HEK293 (cell line): ENCODE data around the gene CEP350.

Source experiments
- CTCF ChIA-PET: fragments of 350-600 bp; formaldehyde crosslinking; extraction: SDS; loops from one replicate; lab custom pipeline; 2021; ENCODE audit warnings: antibody characterized with exemption; lab: Yijun Ruan, JAX
- POLR2A ChIA-PET: fragments of 300-600 bp; formaldehyde crosslinking; extraction: SDS; loops from one replicate; lab custom pipeline; 2020; ENCODE audit warnings: antibody characterized with exemption, inconsistent platforms; lab: Yijun Ruan, JAX
- H3K27ac ChIP-seq: fragments of 200-500 bp; sonication (Bioruptor generic); 2 replicates; pipeline ENCODE4 v1.5.1; 2014; ENCODE audit warnings: low read depth, low read length, control low read depth, inconsistent platforms; ENCODE audit errors: extremely low read depth
- H3K36me3 ChIP-seq, 2 experiments: fragments of 200-500 bp in 1 of 2; sonication (Bioruptor generic) in 1 of 2; 1 replicate in 1 of 2; 2 replicates in 1 of 2; pipeline ENCODE4 v1.5.1; 2014 to 2017; ENCODE audit warnings: inconsistent platforms in 2 of 2, low read length in 2 of 2; ENCODE audit not compliant: control insufficient read depth in 2 of 2, insufficient read depth in 1 of 2
- H3K4me1 ChIP-seq: fragments of 200-500 bp; sonication (Bioruptor generic); 2 replicates; pipeline ENCODE4 v1.5.1; 2014; ENCODE audit warnings: mild to moderate bottlenecking, low read length, inconsistent platforms; ENCODE audit not compliant: control insufficient read depth, insufficient read depth
- H3K4me3 ChIP-seq: 2 replicates; pipeline ENCODE4 v1.5.1; 2011; ENCODE audit warnings: low read depth, mild to moderate bottlenecking, control low read depth, low read length, moderate library complexity
- H3K9me3 ChIP-seq: fragments of 200-500 bp; sonication (Bioruptor generic); 2 replicates; pipeline ENCODE4 v1.5.1; 2014; ENCODE audit warnings: low read depth, low read length, inconsistent platforms; ENCODE audit not compliant: control insufficient read depth, insufficient read depth
- EGR2 ChIP-seq: fragments of 450-650 bp; formaldehyde crosslinking; IDR thresholded peaks from 2 replicates; pipeline ENCODE4 v1.5.1; 2016; ENCODE audit warnings: low read depth, missing biosample characterization, missing genetic modification characterization
- GLIS2 ChIP-seq: fragments of 450-650 bp; formaldehyde crosslinking; IDR thresholded peaks from 2 replicates; pipeline ENCODE4 v1.5.1; 2016; ENCODE audit warnings: missing biosample characterization, missing genetic modification characterization
- SP2 ChIP-seq: fragments of 450-650 bp; formaldehyde crosslinking; IDR thresholded peaks from 2 replicates; pipeline ENCODE4 v1.5.1; 2016; ENCODE audit warnings: missing biosample characterization, missing genetic modification characterization
- SP3 ChIP-seq: fragments of 450-650 bp; formaldehyde crosslinking; IDR thresholded peaks from 2 replicates; pipeline ENCODE4 v1.5.1; 2016; ENCODE audit warnings: missing biosample characterization, missing genetic modification characterization
- YY1 ChIP-seq: fragments of 450-650 bp; formaldehyde crosslinking; IDR thresholded peaks from 2 replicates; pipeline ENCODE4 v1.5.1; 2018; ENCODE audit warnings: missing biosample characterization, missing genetic modification characterization
- YY2 ChIP-seq: fragments of 450-650 bp; formaldehyde crosslinking; IDR thresholded peaks from 2 replicates; pipeline ENCODE4 v1.5.1; 2016; ENCODE audit warnings: missing biosample characterization, missing genetic modification characterization
- ZBTB17 ChIP-seq: fragments of 450-650 bp; formaldehyde crosslinking; IDR thresholded peaks from 2 replicates; pipeline ENCODE4 v1.5.1; 2016; ENCODE audit warnings: missing biosample characterization, missing genetic modification characterization
- ZBTB20 ChIP-seq: fragments of 450-650 bp; formaldehyde crosslinking; IDR thresholded peaks from 2 replicates; pipeline ENCODE4 v1.5.1; 2016; ENCODE audit warnings: missing biosample characterization, missing genetic modification characterization
- ZBTB21 ChIP-seq: fragments of 450-650 bp; formaldehyde crosslinking; IDR thresholded peaks from 2 replicates; pipeline ENCODE4 v1.5.1; 2017; ENCODE audit warnings: missing biosample characterization, missing genetic modification characterization
- ZBTB48 ChIP-seq: fragments of 450-650 bp; formaldehyde crosslinking; IDR thresholded peaks from 2 replicates; pipeline ENCODE4 v1.5.1; 2016; ENCODE audit warnings: missing biosample characterization, missing genetic modification characterization
- ZBTB8A ChIP-seq: fragments of 450-650 bp; formaldehyde crosslinking; IDR thresholded peaks from 2 replicates; pipeline ENCODE4 v1.5.1; 2016; ENCODE audit warnings: missing biosample characterization, missing genetic modification characterization
- ZEB2 ChIP-seq: fragments of 450-650 bp; formaldehyde crosslinking; IDR thresholded peaks from 2 replicates; pipeline ENCODE4 v1.5.1; 2016; ENCODE audit warnings: missing biosample characterization, missing genetic modification characterization
- ZFP3 ChIP-seq: fragments of 450-650 bp; formaldehyde crosslinking; IDR thresholded peaks from 2 replicates; pipeline ENCODE4 v1.5.1; 2016; ENCODE audit warnings: low read depth, missing biosample characterization, missing genetic modification characterization
- ZIC2 ChIP-seq: fragments of 450-650 bp; formaldehyde crosslinking; IDR thresholded peaks from 2 replicates; pipeline ENCODE4 v1.5.1; 2016; ENCODE audit warnings: missing biosample characterization, missing genetic modification characterization
- ZNF302 ChIP-seq: fragments of 450-650 bp; formaldehyde crosslinking; IDR thresholded peaks from 2 replicates; pipeline ENCODE4 v1.5.1; 2016; ENCODE audit warnings: missing biosample characterization, missing genetic modification characterization, low read depth
- ZNF335 ChIP-seq: fragments of 450-650 bp; formaldehyde crosslinking; conservative IDR thresholded peaks from 2 replicates; pipeline ENCODE4 v1.5.1; 2016; ENCODE audit warnings: missing biosample characterization, missing genetic modification characterization
- ZNF366 ChIP-seq: fragments of 450-650 bp; formaldehyde crosslinking; conservative IDR thresholded peaks from 2 replicates; pipeline ENCODE4 v1.5.1; 2016; ENCODE audit warnings: missing biosample characterization, missing genetic modification characterization
- ZNF37A ChIP-seq: fragments of 450-650 bp; IDR thresholded peaks from 2 replicates; pipeline ENCODE4 v1.5.1; 2018; ENCODE audit warnings: missing biosample characterization, missing genetic modification characterization
- ZNF558 ChIP-seq: fragments of 450-650 bp; formaldehyde crosslinking; IDR thresholded peaks from 2 replicates; pipeline ENCODE4 v1.5.1; 2016; ENCODE audit warnings: missing biosample characterization, missing genetic modification characterization
- ZNF585B ChIP-seq: fragments of 450-650 bp; formaldehyde crosslinking; IDR thresholded peaks from 2 replicates; pipeline ENCODE4 v1.5.1; 2016; ENCODE audit warnings: missing biosample characterization, missing genetic modification characterization
- ZNF600 ChIP-seq: fragments of 450-650 bp; formaldehyde crosslinking; IDR thresholded peaks from 2 replicates; pipeline ENCODE4 v1.5.1; 2016; ENCODE audit warnings: missing biosample characterization, missing genetic modification characterization
- TF ChIP-seq, protein P1 (sequence below): fragments of 450-650 bp; formaldehyde crosslinking; IDR thresholded peaks from 2 replicates; pipeline ENCODE4 v1.5.1; 2016; ENCODE audit warnings: missing biosample characterization, missing genetic modification characterization
- TF ChIP-seq, protein P2 (sequence below): fragments of 450-650 bp; formaldehyde crosslinking; IDR thresholded peaks from 2 replicates; pipeline ENCODE4 v1.5.1; 2016; ENCODE audit warnings: missing biosample characterization, missing genetic modification characterization
- TF ChIP-seq, protein P3 (sequence below): fragments of 450-650 bp; formaldehyde crosslinking; optimal IDR thresholded peaks from 2 replicates; pipeline ENCODE3; 2016; ENCODE audit warnings: missing biosample characterization, mild to moderate bottlenecking, missing genetic modification characterization
- TF ChIP-seq, protein P4 (sequence below): fragments of 450-650 bp; formaldehyde crosslinking; IDR thresholded peaks from 2 replicates; pipeline ENCODE4 v1.5.1; 2016; ENCODE audit warnings: missing biosample characterization, missing genetic modification characterization
- TF ChIP-seq, protein P5 (sequence below): fragments of 450-650 bp; formaldehyde crosslinking; IDR thresholded peaks from 2 replicates; pipeline ENCODE4 v1.5.1; 2016; ENCODE audit warnings: missing biosample characterization, missing genetic modification characterization

The CEP350 gene

DNA sequence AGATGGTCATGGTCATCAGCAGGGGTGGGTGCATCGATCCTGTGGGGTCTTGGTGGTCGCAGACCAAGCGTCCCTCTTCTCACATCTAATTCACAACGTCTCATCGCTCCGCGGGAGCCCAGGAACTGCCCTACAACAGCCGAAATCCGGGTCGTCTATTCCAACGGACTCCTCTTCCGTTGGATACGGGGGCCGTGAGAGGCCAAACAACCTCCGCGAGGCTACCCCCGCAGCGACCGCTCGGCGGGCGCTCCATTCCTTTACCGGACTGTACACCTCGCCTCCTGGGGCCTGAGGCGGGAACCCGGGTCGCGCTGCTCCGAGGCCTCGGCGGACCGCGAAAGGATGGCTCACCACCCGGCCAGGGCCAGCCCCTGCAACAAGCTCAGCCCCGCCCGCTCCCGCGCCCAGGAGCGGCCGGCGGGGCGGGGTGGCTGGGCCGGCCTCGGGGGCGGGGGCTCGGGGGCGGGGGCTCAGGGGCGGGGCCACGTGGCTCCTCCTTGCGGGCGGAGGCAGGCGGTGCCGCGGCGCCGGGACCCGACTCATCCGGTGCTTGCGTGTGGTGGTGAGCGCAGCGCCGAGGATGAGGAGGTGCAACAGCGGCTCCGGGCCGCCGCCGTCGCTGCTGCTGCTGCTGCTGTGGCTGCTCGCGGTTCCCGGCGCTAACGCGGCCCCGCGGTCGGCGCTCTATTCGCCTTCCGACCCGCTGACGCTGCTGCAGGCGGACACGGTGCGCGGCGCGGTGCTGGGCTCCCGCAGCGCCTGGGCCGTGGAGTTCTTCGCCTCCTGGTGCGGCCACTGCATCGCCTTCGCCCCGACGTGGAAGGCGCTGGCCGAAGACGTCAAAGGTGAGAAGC is 199.9 kb downstream of the CEP350 start, which contains the start of gene QSOX1 (continued):
- TF ChIP-seq, protein P1, sequence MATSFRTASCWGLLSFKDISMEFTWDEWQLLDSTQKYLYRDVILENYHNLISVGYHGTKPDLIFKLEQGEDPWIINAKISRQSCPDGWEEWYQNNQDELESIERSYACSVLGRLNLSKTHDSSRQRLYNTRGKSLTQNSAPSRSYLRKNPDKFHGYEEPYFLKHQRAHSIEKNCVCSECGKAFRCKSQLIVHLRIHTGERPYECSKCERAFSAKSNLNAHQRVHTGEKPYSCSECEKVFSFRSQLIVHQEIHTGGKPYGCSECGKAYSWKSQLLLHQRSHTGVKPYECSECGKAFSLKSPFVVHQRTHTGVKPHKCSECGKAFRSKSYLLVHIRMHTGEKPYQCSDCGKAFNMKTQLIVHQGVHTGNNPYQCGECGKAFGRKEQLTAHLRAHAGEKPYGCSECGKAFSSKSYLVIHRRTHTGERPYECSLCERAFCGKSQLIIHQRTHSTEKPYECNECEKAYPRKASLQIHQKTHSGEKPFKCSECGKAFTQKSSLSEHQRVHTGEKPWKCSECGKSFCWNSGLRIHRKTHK (tag by site-specific recombination), result no peak
- TF ChIP-seq ZNF558 (tag by site-specific recombination) (no peak), ZBTB8A (tag by site-specific recombination) (no peak)

DNA sequence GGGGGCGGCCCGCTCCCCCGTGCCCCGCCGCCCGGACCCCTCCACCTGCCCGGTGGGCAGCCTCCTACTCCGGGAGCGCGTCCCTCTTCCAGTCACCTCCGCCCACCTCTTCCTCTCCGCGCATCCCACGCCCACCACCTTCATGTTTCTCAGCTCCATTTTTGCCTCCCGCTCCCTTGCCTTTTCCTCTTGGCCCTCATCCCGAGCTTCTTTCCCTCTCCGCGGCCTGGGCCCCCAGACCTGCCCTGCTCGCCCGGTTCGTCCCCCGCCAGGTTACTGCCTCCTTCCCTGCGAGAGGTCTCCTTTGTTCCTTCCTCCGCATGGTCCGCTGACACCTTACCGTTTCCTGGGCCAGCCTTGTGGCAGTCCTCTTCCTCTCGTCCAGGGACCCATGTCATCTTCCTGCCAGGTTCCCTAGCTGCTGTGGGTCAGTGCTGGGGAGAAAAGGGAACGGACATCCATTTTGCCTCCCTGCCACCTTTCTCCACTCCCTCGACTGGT is 200.6 kb downstream of the CEP350 start:
- no peaks in the 10 kb centered on the region for H3K36me3 ChIP-seq
- H3K9me3 ChIP-seq, result no peaks in the 10 kb centered on the region
- CTCF ChIA-PET, result interaction anchor here (0.5 to 6.6 kb wide), 4 partner anchors 13 to 341 kb away, joined by 3 to 37 read pairs (median 3); no protein-coding TSS in a partner anchor
- peak overlapping the region; percentile 73 for H3K4me3 ChIP-seq
- H3K4me1 ChIP-seq, result peaks cover 11% of the 10 kb centered on the region
- POLR2A ChIA-PET, result interaction anchor here (0.5 to 2.7 kb wide), 9 partner anchors 9 to 273 kb away, joined by 3 to 27 read pairs (median 3); partner anchors contain the start of gene TOR1AIP1
- peak overlapping the region; percentile 44; the same call in 1 of the 2 replicates for H3K27ac ChIP-seq
- peak; percentile 63 for TF ChIP-seq ZNF335 (tag by site-specific recombination)
- peak; percentile 96 for TF ChIP-seq EGR2 (tag by site-specific recombination)
- peak; percentile 50; the same call in 1 of the 2 replicates for TF ChIP-seq ZEB2 (tag by site-specific recombination)
- TF ChIP-seq, protein P2, sequence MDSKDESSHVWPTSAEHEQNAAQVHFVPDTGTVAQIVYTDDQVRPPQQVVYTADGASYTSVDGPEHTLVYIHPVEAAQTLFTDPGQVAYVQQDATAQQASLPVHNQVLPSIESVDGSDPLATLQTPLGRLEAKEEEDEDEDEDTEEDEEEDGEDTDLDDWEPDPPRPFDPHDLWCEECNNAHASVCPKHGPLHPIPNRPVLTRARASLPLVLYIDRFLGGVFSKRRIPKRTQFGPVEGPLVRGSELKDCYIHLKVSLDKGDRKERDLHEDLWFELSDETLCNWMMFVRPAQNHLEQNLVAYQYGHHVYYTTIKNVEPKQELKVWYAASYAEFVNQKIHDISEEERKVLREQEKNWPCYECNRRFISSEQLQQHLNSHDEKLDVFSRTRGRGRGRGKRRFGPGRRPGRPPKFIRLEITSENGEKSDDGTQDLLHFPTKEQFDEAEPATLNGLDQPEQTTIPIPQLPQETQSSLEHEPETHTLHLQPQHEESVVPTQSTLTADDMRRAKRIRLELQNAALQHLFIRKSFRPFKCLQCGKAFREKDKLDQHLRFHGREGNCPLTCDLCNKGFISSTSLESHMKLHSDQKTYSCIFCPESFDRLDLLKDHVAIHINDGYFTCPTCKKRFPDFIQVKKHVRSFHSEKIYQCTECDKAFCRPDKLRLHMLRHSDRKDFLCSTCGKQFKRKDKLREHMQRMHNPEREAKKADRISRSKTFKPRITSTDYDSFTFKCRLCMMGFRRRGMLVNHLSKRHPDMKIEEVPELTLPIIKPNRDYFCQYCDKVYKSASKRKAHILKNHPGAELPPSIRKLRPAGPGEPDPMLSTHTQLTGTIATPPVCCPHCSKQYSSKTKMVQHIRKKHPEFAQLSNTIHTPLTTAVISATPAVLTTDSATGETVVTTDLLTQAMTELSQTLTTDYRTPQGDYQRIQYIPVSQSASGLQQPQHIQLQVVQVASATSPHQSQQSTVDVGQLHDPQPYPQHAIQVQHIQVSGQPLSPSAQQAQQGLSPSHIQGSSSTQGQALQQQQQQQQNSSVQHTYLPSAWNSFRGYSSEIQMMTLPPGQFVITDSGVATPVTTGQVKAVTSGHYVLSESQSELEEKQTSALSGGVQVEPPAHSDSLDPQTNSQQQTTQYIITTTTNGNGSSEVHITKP, result peak; percentile 49
- peak; percentile 39 for TF ChIP-seq ZBTB17 (tag by site-specific recombination)
- peak; percentile 31; the same call in 1 of the 2 replicates for TF ChIP-seq ZNF366 (tag by site-specific recombination)
- TF ChIP-seq, protein P3, sequence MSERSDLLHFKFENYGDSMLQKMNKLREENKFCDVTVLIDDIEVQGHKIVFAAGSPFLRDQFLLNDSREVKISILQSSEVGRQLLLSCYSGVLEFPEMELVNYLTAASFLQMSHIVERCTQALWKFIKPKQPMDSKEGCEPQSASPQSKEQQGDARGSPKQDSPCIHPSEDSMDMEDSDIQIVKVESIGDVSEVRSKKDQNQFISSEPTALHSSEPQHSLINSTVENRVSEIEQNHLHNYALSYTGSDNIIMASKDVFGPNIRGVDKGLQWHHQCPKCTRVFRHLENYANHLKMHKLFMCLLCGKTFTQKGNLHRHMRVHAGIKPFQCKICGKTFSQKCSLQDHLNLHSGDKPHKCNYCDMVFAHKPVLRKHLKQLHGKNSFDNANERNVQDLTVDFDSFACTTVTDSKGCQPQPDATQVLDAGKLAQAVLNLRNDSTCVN (tag by site-specific recombination), result peak; percentile 7
- TF ChIP-seq ZNF585B, result no peak
- TF ChIP-seq ZNF600 (tag by site-specific recombination), result 0 out of 2 replicates have a peak, but pooled peaks have one; percentile 32
- peak; percentile 75 for TF ChIP-seq SP2
- peak; percentile 79; the same call in 1 of the 2 replicates for TF ChIP-seq ZBTB20 (tag by site-specific recombination)
- peak; percentile 55 for TF ChIP-seq ZIC2 (tag by site-specific recombination)
- TF ChIP-seq YY2 (tag by site-specific recombination), result 0 out of 2 replicates have a peak, but pooled peaks have one; percentile 14
- TF ChIP-seq GLIS2, result peak; percentile 65
- no peak for TF ChIP-seq ZBTB21
- no peak for TF ChIP-seq ZFP3 (tag by site-specific recombination)
- TF ChIP-seq, protein P4, sequence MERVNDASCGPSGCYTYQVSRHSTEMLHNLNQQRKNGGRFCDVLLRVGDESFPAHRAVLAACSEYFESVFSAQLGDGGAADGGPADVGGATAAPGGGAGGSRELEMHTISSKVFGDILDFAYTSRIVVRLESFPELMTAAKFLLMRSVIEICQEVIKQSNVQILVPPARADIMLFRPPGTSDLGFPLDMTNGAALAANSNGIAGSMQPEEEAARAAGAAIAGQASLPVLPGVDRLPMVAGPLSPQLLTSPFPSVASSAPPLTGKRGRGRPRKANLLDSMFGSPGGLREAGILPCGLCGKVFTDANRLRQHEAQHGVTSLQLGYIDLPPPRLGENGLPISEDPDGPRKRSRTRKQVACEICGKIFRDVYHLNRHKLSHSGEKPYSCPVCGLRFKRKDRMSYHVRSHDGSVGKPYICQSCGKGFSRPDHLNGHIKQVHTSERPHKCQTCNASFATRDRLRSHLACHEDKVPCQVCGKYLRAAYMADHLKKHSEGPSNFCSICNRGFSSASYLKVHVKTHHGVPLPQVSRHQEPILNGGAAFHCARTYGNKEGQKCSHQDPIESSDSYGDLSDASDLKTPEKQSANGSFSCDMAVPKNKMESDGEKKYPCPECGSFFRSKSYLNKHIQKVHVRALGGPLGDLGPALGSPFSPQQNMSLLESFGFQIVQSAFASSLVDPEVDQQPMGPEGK (tag by site-specific recombination), result peak; percentile 62
- TF ChIP-seq SP3, result 0 out of 2 replicates have a peak, but pooled peaks have one; percentile 64
- TF ChIP-seq ZNF302 (tag by site-specific recombination), result no peak
- TF ChIP-seq, protein P5, sequence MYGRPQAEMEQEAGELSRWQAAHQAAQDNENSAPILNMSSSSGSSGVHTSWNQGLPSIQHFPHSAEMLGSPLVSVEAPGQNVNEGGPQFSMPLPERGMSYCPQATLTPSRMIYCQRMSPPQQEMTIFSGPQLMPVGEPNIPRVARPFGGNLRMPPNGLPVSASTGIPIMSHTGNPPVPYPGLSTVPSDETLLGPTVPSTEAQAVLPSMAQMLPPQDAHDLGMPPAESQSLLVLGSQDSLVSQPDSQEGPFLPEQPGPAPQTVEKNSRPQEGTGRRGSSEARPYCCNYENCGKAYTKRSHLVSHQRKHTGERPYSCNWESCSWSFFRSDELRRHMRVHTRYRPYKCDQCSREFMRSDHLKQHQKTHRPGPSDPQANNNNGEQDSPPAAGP (tag by site-specific recombination), result 0 out of 2 replicates have a peak, but pooled peaks have one; percentile 18
- TF ChIP-seq ZNF37A (tag by site-specific recombination), result no peak
- TF ChIP-seq YY1, result 0 out of 2 replicates have a peak, but pooled peaks have one; percentile 2
- TF ChIP-seq ZBTB48 (tag by site-specific recombination), result peak; percentile 98; the same call in 1 of the 2 replicates
